Activated CD8-positive, alpha-beta memory T cell treated with anti-CD3 and anti-CD28 coated beads, Interleukin-2, amount 50 U/mL, for 48 hours (primary cell): ENCODE results near the gene CDC42.
"Not testable (repeated sequence)": the region's sequence is repeated elsewhere in the genome, so short reads cannot be mapped to it uniquely, and the experiment has no call there.

Experiments used
- DNase-seq: peaks from one replicate; pipeline ENCODE4 v3.0.0-alpha.2; 2020

Gene CDC42

GRCh38 chr1:22052115-22053016 is at the start of gene CDC42:
TSS of gene CDC42 (plus strand) at chr1:22052709. CDS start at chr1:22078479, 25,770 bp downstream.
- DNase-seq, result peak; percentile 98

DNA sequence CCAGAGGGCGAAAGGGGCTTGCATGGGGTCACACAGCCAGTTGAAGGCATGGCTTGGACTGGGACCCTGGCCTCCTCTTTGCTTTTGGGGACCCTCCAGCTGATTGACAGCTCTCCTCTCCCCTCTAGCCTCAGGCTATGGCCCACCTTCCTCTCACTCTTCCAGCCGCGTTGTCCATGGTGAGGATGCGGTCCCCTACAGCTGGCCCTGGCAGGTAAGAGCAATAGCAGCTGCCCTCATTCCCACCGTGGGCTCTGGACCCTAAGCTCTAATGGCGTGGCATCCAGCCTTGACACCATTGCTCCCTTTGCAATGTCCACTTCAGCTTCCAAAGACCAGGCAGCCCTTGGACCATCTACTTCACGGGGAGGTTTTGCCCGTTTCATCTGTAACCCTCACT is 49.6 kb upstream of the CDC42 start:
- not testable (repeated sequence) for DNase-seq

- not testable (repeated sequence) for DNase-seq
Observed at GRCh38 chr1:22003959-22004358, 48.5 kb upstream of the CDC42 start.

DNA sequence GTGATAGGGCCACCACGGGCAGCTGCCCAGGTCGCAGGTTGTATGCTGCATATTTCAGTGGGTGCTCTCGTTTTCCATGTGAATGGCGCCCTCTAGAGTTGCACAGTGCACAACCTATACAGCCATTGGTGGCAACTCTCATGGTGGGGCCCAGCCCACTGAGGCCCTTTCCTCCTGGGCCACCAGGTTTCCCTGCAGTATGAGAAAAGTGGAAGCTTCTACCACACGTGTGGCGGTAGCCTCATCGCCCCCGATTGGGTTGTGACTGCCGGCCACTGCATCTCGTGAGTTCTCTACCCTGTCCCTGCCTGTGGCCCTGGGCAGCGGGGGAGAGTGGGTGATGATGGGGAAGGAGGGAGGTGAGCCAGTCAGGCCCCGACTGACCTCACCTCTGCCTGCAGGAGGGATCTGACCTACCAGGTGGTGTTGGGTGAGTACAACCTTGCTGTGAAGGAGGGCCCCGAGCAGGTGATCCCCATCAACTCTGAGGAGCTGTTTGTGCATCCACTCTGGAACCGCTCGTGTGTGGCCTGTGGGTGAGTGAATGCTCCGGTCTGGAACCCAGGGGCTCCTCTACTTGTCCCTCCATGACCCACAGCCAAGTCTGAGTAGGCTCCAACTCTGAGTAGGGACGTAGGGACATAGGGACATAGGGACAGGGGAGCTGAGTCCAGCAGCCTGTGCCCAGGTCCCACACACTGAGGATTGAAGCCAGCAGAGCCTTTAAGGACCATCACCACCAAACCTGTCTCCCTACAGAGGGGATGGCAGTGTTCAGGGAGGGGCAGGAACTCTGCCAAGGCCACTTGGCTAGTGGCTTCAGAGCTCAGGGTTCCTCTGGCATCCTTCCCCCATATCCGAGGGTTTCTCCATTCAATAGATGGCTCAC is 47.0 kb upstream of the CDC42 start:
- peak; percentile 69 for DNase-seq

- DNase-seq, result not testable (repeated sequence)
Observed at GRCh38 chr1:22006736-22007135, 45.8 kb upstream of the CDC42 start.

DNA sequence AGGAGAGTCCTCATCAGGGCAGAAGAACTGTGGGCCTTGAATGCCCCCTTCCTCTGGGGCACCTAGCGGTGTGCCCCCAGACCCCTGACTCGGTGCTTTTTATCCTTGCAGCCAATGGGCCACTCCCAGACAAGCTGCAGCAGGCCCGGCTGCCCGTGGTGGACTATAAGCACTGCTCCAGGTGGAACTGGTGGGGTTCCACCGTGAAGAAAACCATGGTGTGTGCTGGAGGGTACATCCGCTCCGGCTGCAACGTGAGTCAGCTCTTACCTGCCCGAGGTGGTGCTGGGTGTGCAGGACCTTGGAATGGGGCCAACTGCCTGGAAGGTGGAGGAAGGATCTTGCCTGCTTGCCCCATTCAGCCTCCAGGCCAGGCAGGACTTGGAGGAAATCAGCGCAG is 45.2 kb upstream of the CDC42 start:
- DNase-seq, result not testable (repeated sequence)

DNA sequence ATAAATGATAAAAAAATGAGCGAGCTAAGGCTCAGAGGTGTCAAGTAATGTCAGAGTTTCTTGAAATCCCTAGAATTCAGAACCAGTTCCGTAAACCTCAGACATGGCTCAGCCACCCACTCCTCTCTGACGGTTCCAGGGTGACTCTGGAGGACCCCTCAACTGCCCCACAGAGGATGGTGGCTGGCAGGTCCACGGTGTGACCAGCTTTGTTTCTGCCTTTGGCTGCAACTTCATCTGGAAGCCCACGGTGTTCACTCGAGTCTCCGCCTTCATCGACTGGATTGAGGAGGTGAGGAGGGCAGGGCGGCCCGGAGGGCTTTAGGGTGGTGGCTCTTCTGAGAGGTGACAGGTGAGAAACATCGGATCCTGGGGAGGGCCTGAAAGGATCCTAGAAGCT is 42.9 kb upstream of the CDC42 start:
- not testable (repeated sequence) for DNase-seq

- DNase-seq, result not testable (repeated sequence)
Observed at GRCh38 chr1:22012752-22013151, 39.8 kb upstream of the CDC42 start.

DNA sequence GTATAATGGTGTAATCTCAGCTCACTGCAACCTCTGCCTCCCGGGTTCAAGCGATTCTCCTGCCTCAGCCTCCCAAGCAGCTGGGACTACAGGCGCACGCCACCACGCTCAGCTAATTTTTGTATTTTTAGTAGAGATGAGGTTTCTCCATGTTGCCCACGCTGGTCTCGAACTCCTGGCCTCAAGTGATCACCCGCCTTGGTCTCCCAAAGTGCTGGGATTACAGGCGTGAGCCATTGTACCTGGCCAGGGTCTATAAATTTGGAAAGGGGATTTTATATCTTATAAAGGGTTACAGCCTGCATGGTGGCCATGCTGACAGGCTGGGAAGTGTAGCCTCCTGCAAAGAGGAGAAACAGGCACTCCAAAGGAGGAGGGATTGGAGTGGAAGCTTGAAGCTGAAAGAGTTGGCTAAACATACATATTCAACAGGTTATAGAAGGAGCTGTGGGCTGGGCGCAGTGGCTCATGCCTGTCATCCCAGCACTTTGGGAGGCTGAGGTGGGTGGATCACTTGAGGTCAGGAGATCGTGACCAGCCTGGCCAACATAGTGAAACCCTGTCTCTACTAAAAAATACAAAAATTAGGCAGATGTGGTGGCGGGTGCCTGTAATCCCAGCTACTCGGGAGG is 37.8 kb upstream of the CDC42 start:
- not testable (repeated sequence) for DNase-seq

DNA sequence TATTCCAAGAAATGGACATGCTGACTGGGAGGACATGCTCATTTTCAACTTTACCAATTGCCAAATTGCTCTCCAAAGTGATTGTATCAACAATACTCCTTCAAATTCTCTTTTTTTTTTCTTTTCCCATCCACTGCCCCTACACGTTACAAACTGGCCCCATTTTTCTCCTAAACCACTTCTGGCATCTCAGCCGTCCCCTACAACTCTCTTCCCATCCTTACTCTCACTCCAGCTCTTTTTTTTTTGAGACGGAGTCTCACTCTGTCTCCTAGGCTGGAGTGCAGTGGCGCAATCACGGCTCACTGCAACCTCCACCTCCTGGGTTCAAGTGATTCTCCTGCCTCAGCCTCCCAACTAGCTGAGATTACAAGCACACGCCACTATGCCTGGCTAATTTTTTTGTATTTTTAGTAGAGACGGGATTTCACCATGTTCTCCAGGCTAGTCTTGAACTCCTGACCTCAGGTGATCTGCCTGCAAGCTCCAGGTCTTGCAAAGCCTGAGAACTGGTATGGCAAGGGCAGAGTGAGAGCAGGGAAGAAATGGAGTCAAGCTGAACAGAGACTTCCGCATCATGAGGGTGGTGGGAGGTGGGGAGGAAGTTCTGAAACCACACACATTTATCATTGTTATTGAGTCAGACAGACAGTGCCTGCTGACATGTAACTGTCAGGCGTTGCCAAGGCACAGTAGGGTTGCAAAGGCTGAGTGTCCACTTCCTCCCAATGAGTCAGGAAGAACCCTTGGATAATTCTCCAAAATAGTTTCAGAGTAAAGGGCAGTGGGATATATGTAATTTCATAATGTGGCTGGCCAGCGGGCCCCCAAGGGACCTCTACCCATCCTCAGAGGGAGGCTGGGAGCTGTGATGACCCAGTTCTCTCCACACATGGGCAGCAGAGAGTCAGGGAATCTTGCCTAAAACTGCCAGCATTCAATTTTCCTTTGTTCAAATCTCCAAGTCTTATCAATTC is 33.6 kb upstream of the CDC42 start:
- DNase-seq, result peak; percentile 73

DNA sequence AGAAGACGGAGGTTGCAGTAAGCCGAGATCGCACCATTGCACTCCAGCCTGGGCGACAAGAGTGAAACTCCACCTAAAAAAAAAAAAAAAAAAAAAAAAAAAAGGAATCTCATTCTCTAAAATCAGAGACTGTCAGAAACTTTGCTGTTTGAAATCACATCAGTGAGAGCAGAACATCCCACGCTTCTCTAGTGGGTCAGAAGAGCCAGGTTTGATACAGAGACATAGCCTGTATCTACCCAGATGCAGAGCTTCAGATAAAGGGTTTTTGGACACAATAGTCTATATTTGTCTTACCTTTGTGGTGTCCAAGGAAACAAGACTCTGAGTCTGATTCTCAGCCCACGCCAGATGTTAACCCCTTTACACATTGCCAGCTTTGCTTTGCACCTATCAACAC is 31.4 kb upstream of the CDC42 start:
- no peak for DNase-seq

GRCh38 chr1:22024485-22025367 is 27.8 kb upstream of the CDC42 start:
- peak; percentile 87 for DNase-seq

- peak; percentile 91 for DNase-seq
Observed at GRCh38 chr1:22025368-22026155, 26.9 kb upstream of the CDC42 start.

- no peak for DNase-seq
Observed at GRCh38 chr1:22026924-22027289, 25.6 kb upstream of the CDC42 start.

DNA sequence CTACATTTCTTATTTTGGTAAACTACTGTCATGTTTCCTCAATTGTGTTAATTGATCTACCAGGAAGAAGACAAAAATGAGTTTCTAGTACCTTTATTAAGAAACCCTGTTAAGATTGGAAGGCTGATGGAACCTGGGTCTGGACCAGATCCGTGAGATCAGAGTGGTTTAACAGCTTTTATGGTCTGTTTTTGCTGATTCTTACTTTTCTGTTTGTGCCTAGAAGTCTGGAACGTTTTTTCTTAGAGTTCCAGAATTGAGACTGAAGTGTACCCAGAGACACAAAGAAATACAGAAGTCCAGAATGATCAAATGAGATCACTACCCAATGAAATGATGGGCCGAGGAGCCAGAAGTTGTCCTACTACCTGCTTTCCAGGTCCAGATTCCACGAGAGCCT is 22.5 kb upstream of the CDC42 start:
- DNase-seq, result no peak

GRCh38 chr1:22030473-22030872 is 22.0 kb upstream of the CDC42 start:
- no peak for DNase-seq

DNA sequence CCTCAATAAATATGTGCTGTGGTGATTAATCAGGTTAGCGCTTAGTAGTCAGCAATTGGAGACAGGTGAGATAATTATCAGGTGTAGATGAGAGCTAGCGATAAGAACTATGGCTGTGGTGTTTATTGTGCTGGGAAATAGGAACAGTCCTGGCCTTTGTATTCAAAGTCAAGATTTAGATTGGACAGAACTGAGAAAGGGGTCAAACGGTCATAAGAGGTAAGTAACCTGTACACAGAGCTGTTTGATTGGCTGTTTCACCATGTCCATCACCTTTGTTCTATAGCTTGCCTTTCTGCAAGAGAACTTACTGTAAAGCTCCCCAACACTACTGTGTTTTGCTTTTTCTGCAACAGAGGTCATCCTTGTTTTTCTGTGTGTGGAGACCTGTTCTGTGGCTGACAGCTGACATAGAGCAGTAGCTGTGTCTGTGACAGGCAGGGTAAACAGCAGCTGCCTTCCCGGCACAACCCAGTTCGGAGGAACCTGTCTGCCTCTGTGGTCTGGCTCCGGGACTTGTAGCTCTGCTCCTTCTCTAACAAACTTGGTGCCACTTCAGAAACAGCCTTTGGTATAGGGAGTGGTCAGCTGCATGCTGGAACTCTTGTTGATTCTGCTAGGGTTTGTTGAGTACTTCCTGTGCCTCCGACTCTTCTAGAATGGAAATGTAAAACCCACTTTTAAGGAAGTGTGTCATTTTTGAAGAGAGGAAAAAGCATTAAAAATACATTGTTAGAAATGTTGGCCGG is 21.1 kb upstream of the CDC42 start:
- DNase-seq, result no peak

DNA sequence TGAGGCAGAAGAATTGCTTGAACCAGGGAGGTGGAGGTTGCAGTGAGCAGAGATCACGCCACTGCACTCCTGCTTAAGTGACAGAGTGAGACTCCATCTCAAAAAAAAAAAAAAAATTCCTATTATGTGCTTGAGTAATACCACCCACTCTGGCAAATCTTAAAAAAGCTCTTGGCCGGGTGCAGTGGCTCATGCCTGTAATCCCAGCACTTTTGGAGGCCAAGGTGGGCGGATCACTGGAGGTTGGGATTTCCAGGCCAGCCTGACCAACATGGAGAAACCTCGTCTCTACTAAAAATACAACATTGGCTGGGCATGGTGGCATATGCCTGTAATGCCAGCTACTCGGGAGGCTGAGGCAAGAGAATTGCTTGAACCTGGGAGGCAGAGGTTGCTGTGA is 17.7 kb upstream of the CDC42 start:
- DNase-seq, result not testable (repeated sequence)

DNA sequence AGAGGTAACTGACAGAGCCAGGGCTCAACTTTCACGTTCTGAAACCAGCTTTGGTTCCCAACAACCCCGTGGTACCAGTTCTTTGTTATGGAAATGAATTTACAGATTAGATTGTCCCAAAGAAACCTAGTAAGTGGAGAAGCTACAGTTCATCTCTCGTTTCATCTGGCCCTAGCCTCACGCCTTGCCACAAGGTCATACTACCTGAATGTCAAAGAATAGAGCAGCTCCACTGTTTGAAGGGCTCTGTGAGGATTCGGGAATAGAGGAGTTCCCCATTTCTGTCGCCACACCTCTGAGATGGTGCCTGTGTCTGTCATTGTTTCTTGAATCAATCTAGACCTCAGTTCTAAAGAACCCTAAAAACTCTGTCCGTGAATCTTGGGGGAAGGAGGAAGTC is 15.0 kb upstream of the CDC42 start:
- DNase-seq, result no peak
